HepG2 (cell line): Measurements from ENCODE around the gene ZNF19. TPM values are rescaled to one million over a fixed set of nuclear protein-coding genes. Genes with fewer than 3 reads are reported as not detected.

Experiments used
- BATF2 ChIP-seq: sonication (generic); formaldehyde crosslinking; IDR thresholded peaks from 2 replicates; pipeline ENCODE4 v1.8.0; 2022; ENCODE audit warnings: mild to moderate bottlenecking, missing genetic modification reagents, moderate library complexity
- CBX1 ChIP-seq: IDR thresholded peaks from one replicate; pipeline ENCODE4 v1.6.1; 2016; ENCODE audit warnings: antibody characterized with exemption, low read depth
- ETV5 ChIP-seq: IDR thresholded peaks from 2 replicates; pipeline ENCODE4 v1.6.1; 2018; ENCODE audit warnings: missing biosample characterization, missing genetic modification reagents, inconsistent platforms, borderline replicate concordance
- HCFC1 ChIP-seq: fragments of 150-350 bp; IDR thresholded peaks from 2 replicates; pipeline ENCODE4 v1.6.1; 2014; ENCODE audit warnings: low read depth, low read length
- HNF1A ChIP-seq, 2 experiments: sonication (generic) in 1 of 2; formaldehyde crosslinking in 1 of 2; IDR thresholded peaks; 2 replicates each; pipeline versions ENCODE4 v1.4.0 to v1.6.1; 2016 to 2020; ENCODE audit warnings: borderline replicate concordance in 1 of 2, low read depth in 1 of 2, mild to moderate bottlenecking in 1 of 2, missing genetic modification reagents in 1 of 2
- KDM2A ChIP-seq: sonication (generic); formaldehyde crosslinking; IDR thresholded peaks from 2 replicates; pipeline ENCODE4 v1.4.0; 2020; ENCODE audit warnings: low read depth, missing genetic modification reagents, borderline replicate concordance
- MTERF4 ChIP-seq: sonication (generic); formaldehyde crosslinking; IDR thresholded peaks from 2 replicates; pipeline ENCODE4 v1.8.0; 2023; ENCODE audit warnings: mild to moderate bottlenecking, missing genetic modification reagents
- NR2C2 ChIP-seq: sonication (generic); formaldehyde crosslinking; IDR thresholded peaks from 2 replicates; pipeline ENCODE4 v1.4.0; 2020; ENCODE audit warnings: missing genetic modification reagents, mild to moderate bottlenecking, moderate library complexity, borderline replicate concordance
- RAD21 ChIP-seq: fragments of 450-650 bp; formaldehyde crosslinking; IDR thresholded peaks from 2 replicates; pipeline ENCODE4 v1.5.0; 2020; ENCODE audit warnings: mild to moderate bottlenecking
- TFE3 ChIP-seq: IDR thresholded peaks from 2 replicates; pipeline ENCODE4 v1.6.1; 2016
- THYN1 ChIP-seq: sonication (generic); formaldehyde crosslinking; IDR thresholded peaks from 2 replicates; pipeline ENCODE4 v1.8.1; 2023; ENCODE audit warnings: low read depth, mild to moderate bottlenecking, moderate library complexity, missing genetic modification reagents, borderline replicate concordance
- ZFP91 ChIP-seq: sonication (generic); formaldehyde crosslinking; IDR thresholded peaks from 2 replicates; pipeline ENCODE4 v1.9.0; 2022; ENCODE audit warnings: missing genetic modification reagents, mild to moderate bottlenecking, borderline replicate concordance
- ZNF44 ChIP-seq: sonication (generic); formaldehyde crosslinking; IDR thresholded peaks from 2 replicates; pipeline ENCODE4 v1.5.1; 2020; ENCODE audit warnings: mild to moderate bottlenecking, missing genetic modification reagents
- ZNF547 ChIP-seq: sonication (generic); formaldehyde crosslinking; IDR thresholded peaks from 2 replicates; pipeline ENCODE4 v1.5.1; 2020; ENCODE audit warnings: mild to moderate bottlenecking, missing genetic modification reagents
- polyA plus RNA-seq, 8 experiments: library from polyadenylated mRNA; depleted of rRNA in 3 of 8; stranded (reverse) in 7 of 8; unstranded in 1 of 8; fragments of >200 nt; fragmentation: Illumina TruSeq in 4 of 8; extraction: Trizol in 4 of 8; gene quantifications; 2 replicates each; pipeline versions ENCODE4 v1.2.1 to v1.2.3, GENCODE V29; 2011 to 2016; ENCODE audit warnings: low read depth in 4 of 8, missing spikeins in 1 of 8, mixed read lengths in 1 of 8; ENCODE audit not compliant: insufficient read depth in 1 of 8
- total RNA-seq, 5 experiments: library from RNA; depleted of rRNA; stranded (reverse); fragments of >200 nt; fragmentation: Illumina TruSeq; extraction: Trizol; gene quantifications; 2 replicates each; pipeline ENCODE4 v1.2.3, GENCODE V29; 2016; ENCODE audit warnings: low read depth in 1 of 5

Gene ZNF19
- total and polyA plus RNA-seq, 2 of the 13 experiments (the other 11 are each of a cell fraction or from before 2014, with no cell fraction given), result 3.2 to 5.8 TPM

- TF ChIP-seq HNF1A (IDR thresholded peaks at IDR 0.05; ENCODE audit: low read depth) (no peak), HNF1A (CRISPR knock-in tag; IDR thresholded peaks at IDR 0.05; ENCODE audit: borderline replicate concordance) (peak; percentile 30; the same call in 1 of the 2 replicates), NR2C2 (CRISPR knock-in tag) (peak; percentile 90), ETV5 (peak; percentile 70), KDM2A (CRISPR knock-in tag) (peak; percentile 97), MTERF4 (CRISPR knock-in tag) (peak; percentile 78; the same call in 1 of the 2 replicates), HCFC1 (peak; percentile 49; the same call in 1 of the 2 replicates), RAD21 (CRISPR knock-in tag) (peak; percentile 46; the same call in 1 of the 2 replicates), THYN1 (CRISPR knock-in tag) (no peak), BATF2 (no peak), CBX1 (peak; percentile 79), ZFP91 (CRISPR knock-in tag) (peak; percentile 79; the same call in 1 of the 2 replicates), ZNF44 (CRISPR knock-in tag) (no peak; the same call in 1 of the 2 replicates), TFE3 (CRISPR knock-in tag) (peak; percentile 60; the same call in 1 of the 2 replicates), ZNF547 (CRISPR knock-in tag) (peak; percentile 84; the same call in 1 of the 2 replicates)
These were observed 4.9 kb downstream of the ZNF19 start (continued) for GRCh38 chr16:71484006-71484893.
